Duodenal mucosa (tissue), 2 donors: ENCODE results near the gene PDE11A.
"Not testable (repeated sequence)": the region's sequence is repeated elsewhere in the genome, so short reads cannot be mapped to it uniquely, and the experiment has no call there.

ENCODE experiments used
- H3K27ac ChIP-seq: one replicate; pipeline ENCODE4 v1.7.0; 2013; ENCODE audit warnings: low read depth, low read length
- H3K27me3 ChIP-seq, 2 donors: one replicate each; pipeline ENCODE4 v1.7.0; 2013; ENCODE audit warnings: low read length in 2 of 2, control low read depth in 1 of 2; ENCODE audit not compliant: insufficient read depth in 2 of 2, control insufficient read depth in 1 of 2
- H3K36me3 ChIP-seq, 2 donors: one replicate each; pipeline ENCODE4 v1.7.0; 2013; ENCODE audit warnings: low read length in 2 of 2, control low read depth in 1 of 2; ENCODE audit not compliant: insufficient read depth in 2 of 2, control insufficient read depth in 1 of 2
- H3K4me1 ChIP-seq, 2 donors: one replicate each; pipeline ENCODE4 v1.7.0; 2013; ENCODE audit warnings: low read length in 2 of 2, control low read depth in 1 of 2; ENCODE audit not compliant: insufficient read depth in 2 of 2, control insufficient read depth in 1 of 2
- H3K4me3 ChIP-seq, 2 donors: one replicate each; pipeline ENCODE4 v1.7.0; 2013; ENCODE audit warnings: low read length in 2 of 2, low read depth in 1 of 2
- H3K9ac ChIP-seq, 2 donors: one replicate each; pipeline ENCODE4 v1.7.0; 2013; ENCODE audit warnings: low read length in 2 of 2, low read depth in 1 of 2
- H3K9me3 ChIP-seq, 2 donors: one replicate each; pipeline ENCODE4 v1.7.0; 2013; ENCODE audit warnings: low read length in 2 of 2, control low read depth in 1 of 2; ENCODE audit not compliant: control insufficient read depth in 1 of 2

Gene PDE11A

GRCh38 chr2:177984749-177985148, 87.8 kb downstream of the PDE11A start:
- Histone ChIP-seq H3K27ac (no peak overlapping the region), H3K4me1 (no peaks in the 10 kb centered on the region), H3K9me3 (no peaks in the 10 kb centered on the region), H3K4me3 (no peak overlapping the region), H3K27me3 (no peaks in the 10 kb centered on the region), H3K9ac (no peak overlapping the region), H3K36me3 (no peaks in the 10 kb centered on the region)

GRCh38 chr2:177983183-177983788, 89.3 kb downstream of the PDE11A start:
- Histone ChIP-seq H3K4me3 (no peak overlapping the region), H3K9me3 (no peaks in the 10 kb centered on the region), H3K9ac (no peak overlapping the region), H3K27ac (no peak overlapping the region), H3K4me1 (no peaks in the 10 kb centered on the region), H3K27me3 (no peaks in the 10 kb centered on the region), H3K36me3 (no peaks in the 10 kb centered on the region)

GRCh38 chr2:177972782-177973181, 99.8 kb downstream of the PDE11A start:
- Histone ChIP-seq H3K27ac (no peak overlapping the region), H3K4me3 (no peak overlapping the region), H3K27me3 (no peaks in the 10 kb centered on the region), H3K9ac (no peak overlapping the region), H3K9me3 (no peaks in the 10 kb centered on the region), H3K4me1 (no peaks in the 10 kb centered on the region), H3K36me3 (no peaks in the 10 kb centered on the region)

- Histone ChIP-seq H3K4me1 (no peaks in the 10 kb centered on the region), H3K27me3 (no peaks in the 10 kb centered on the region), H3K36me3 (no peaks in the 10 kb centered on the region), H3K27ac (no peak overlapping the region), H3K9me3 (no peaks in the 10 kb centered on the region), H3K4me3 (no peak overlapping the region), H3K9ac (no peak overlapping the region)
These were observed 100.5 kb downstream of the PDE11A start for GRCh38 chr2:177972123-177972522.

GRCh38 chr2:177970670-177971454, 101.7 kb downstream of the PDE11A start:
- Histone ChIP-seq H3K27me3 (no peaks in the 10 kb centered on the region), H3K4me3 (no peak overlapping the region), H3K9ac (no peak overlapping the region), H3K9me3 (no peaks in the 10 kb centered on the region), H3K4me1 (no peaks in the 10 kb centered on the region), H3K36me3 (no peaks in the 10 kb centered on the region), H3K27ac (no peak overlapping the region)

- no peaks in the 10 kb centered on the region for H3K27me3 ChIP-seq
- no peaks in the 10 kb centered on the region for H3K36me3 ChIP-seq
- H3K4me3 ChIP-seq: no peak overlapping the region
- no peaks in the 10 kb centered on the region for H3K9me3 ChIP-seq
- no peaks in the 10 kb centered on the region for H3K4me1 ChIP-seq
- H3K27ac ChIP-seq: no peak overlapping the region
- no peak overlapping the region for H3K9ac ChIP-seq
These were observed 107.7 kb downstream of the PDE11A start for GRCh38 chr2:177964892-177965291.

GRCh38 chr2:177952151-177952550, 120.4 kb downstream of the PDE11A start:
- Histone ChIP-seq H3K4me1 (no peaks in the 10 kb centered on the region), H3K27ac (no peak overlapping the region), H3K27me3 (no peaks in the 10 kb centered on the region), H3K36me3 (no peaks in the 10 kb centered on the region), H3K4me3 (no peak overlapping the region), H3K9me3 (peaks cover 0 to 3% of the 10 kb centered on the region in 2 donors), H3K9ac (no peak overlapping the region)

- not testable (repeated sequence) for H3K4me3 ChIP-seq, H3K27ac ChIP-seq, H3K9ac ChIP-seq, H3K9me3 ChIP-seq, H3K36me3 ChIP-seq, H3K27me3 ChIP-seq, H3K4me1 ChIP-seq
These were observed 125.0 kb downstream of the PDE11A start for GRCh38 chr2:177947598-177947997.

- not testable (repeated sequence) for H3K27me3 ChIP-seq, H3K9ac ChIP-seq, H3K36me3 ChIP-seq, H3K9me3 ChIP-seq, H3K27ac ChIP-seq, H3K4me3 ChIP-seq, H3K4me1 ChIP-seq
These were observed 128.0 kb downstream of the PDE11A start for GRCh38 chr2:177944530-177944929.

GRCh38 chr2:177942731-177943130, 129.8 kb downstream of the PDE11A start:
- Histone ChIP-seq H3K9ac (no peak overlapping the region), H3K4me1 (no peaks in the 10 kb centered on the region), H3K4me3 (no peak overlapping the region), H3K27me3 (no peaks in the 10 kb centered on the region), H3K27ac (no peak overlapping the region), H3K9me3 (no peaks in the 10 kb centered on the region), H3K36me3 (no peaks in the 10 kb centered on the region)
